ENCODE measurements around the gene KDM3B. TPM values are rescaled to one million over a fixed set of nuclear protein-coding genes. Genes with fewer than 3 reads are reported as not detected.
A peak's percentile ranks its signal among the peaks of the same experiment; 100 is the strongest.
"Not testable (repeated sequence)": the region's sequence is repeated elsewhere in the genome, so short reads cannot be mapped to it uniquely, and the experiment has no call there.

Gene KDM3B
- total RNA-seq, 1 donor from 2014 or later = 36.9 TPM

DNA sequence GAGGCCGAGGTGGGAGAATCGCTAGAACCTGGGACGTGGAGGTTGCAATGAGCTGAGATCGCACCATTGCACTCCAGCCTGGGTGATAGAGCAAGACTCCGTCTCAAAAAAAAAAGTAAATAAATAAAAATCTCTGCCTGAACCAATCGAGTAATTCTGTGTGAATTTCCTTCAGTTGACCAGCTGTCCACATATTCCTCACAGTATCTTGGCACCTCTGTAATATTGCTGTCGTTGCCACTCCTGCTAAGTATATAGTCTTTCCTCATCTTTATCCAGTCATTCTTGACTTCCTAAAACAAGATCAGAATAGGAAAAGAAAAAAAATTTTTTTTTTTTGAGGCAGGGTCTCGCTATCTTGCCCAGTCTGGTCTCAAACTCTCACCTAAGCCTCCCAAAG, 29.9 kb downstream of the KDM3B start:
- intact Hi-C loops (cut with DNase I) = no loop called here
- ATAC-seq (ENCODE audit: poor library complexity) (no peak), DNase-seq (no peak)

DNA sequence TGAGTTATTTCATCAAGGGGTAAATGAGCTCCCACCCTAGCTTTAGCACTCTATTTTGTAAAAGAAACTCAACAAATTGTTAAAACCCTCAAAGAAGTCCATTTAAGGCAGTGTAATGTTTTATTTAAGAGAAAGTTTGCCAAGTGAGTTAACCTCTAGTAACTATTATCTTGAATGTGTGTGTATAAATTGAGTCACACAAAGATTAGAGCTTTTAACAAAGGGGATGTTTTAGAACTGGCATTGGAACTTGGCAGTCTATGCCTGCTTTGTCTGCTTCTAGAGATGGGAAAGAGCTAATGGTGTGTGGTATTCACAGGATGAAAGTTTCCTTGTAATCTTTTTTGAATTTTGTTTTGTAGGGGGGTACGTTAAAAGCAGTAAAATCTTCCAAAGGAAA, 33.2 kb downstream of the KDM3B start:
- no peak for ATAC-seq (ENCODE audit: poor library complexity)
- intact Hi-C loops (cut with DNase I) = no loop called here
- DNase-seq = no peak

DNA sequence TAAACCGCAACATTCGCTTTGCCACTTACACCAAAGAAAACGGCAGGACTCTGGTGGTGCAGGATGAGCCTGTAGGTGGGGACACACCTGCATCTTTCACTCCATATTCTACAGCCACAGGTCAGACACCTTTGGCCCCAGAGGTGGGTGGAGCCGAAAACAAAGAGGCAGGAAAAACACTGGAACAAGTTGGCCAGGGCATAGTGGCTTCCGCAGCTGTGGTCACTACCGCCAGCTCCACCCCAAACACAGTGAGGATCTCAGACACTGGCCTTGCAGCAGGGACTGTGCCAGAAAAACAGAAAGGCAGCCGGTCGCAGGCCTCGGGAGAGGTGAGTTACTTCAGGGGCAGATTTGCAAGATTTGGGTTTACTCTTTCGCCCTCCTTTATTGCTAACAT, 33.8 kb downstream of the KDM3B start:
- intact Hi-C loops (cut with DNase I) = no loop called here
- ATAC-seq (ENCODE audit: poor library complexity) (no peak), DNase-seq (no peak)

DNA sequence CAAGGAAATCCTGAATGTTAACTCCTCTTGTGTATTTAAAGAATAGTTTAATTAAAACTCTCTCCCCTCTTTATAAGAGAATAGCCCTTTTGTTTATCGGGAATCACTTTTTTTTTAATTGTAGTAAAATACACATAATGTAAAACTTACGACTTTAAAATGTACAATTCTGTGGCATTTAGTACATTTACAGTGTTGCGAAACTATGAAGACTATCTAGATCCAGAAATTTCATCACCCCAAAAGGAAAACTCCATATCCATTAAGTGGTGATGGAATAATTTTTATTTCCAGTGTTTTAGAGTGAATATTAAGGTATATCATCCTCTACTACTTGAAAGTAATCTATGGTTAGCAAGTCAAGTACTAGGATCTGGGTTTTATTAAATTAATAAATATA, 36.8 kb downstream of the KDM3B start:
- ATAC-seq (ENCODE audit: poor library complexity) (no peak), DNase-seq (no peak)
- intact Hi-C loops (cut with DNase I) = no loop called here

DNA sequence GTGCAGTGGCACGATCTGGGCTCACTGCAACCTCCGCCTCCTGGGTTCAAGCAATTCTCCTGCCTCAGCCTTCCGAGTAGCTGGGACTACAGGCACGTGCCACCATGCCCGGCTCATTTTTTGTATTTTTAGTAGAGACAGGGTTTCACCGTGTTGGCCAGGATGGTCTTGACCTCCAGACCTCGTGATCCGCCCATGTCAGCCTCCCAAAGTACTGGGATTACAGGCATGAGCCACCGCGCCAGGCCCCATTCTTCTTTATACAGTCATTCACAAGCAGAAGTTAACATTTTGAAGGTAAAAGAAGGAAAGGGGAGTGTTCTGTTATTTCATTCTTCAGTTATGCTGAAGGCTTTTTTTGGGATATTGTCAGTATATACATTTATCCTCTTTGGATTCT, 37.4 kb downstream of the KDM3B start:
- ATAC-seq (ENCODE audit: poor library complexity); DNase-seq; intact Hi-C loops (cut with DNase I): not testable (repeated sequence)

DNA sequence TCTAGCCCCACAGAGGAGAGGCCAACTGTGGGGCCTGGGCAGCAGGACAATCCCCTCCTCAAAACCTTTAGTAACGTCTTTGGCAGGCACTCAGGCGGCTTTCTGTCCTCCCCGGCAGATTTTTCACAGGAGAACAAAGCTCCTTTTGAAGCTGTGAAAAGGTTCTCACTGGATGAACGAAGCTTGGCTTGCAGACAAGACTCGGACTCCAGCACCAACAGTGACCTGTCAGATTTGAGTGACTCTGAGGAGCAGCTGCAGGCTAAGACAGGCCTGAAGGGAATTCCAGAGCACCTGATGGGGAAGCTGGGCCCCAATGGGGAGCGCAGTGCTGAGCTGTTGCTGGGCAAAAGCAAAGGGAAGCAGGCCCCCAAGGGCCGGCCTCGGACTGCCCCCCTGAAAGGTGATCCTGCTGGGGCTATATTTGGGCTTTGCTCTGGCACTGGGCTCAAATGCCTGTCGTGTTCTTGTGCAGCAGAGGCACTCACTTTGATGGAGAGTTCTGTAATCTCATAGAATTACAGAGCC, 39.4 kb downstream of the KDM3B start:
- DNase-seq = peak; percentile 70
- peak; percentile 94 for ATAC-seq (ENCODE audit: poor library complexity)
- intact Hi-C loops (cut with DNase I) = no loop called here

DNA sequence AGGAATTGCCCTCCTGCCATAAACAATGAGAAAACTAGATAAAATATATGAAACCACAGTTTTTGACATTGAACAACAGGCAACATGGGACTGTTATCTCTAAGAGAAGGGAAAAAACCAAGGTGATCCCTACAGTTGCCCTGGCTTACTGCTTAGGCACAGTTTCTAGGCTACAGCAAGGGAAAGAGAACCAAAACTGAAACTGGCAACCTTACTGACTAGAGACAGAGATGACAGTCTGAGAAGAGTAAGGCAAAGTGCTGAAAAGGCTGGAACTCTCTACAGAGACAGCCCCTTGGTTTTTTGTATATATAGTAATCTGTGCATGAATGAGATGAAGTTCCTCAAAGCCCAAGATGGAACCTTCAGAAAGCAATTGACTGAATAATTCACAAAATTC, 50.2 kb downstream of the KDM3B start:
- intact Hi-C loops (cut with DNase I) = no loop called here
- DNase-seq (no peak), ATAC-seq (ENCODE audit: poor library complexity) (no peak)

DNA sequence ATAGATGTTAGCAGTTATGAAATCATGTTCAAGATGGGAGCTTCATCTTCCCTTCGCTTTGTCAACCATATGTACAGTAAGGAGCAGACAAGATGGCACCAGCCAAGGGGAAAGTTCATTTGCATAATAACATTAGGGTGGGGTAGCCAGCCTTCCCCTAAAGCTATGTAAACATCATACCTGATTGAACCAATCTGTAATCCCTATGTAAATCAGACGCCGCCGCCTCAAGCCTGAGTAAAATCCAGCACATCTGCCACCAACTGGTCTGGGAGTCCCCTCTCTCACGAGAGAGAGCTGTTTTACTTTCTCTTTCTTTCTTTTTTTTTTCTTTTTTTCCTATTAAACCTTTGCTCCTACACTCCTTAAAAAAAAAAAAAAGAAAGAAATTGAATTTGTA, 55.5 kb downstream of the KDM3B start:
- intact Hi-C loops (cut with DNase I) = no loop called here
- no peak for DNase-seq
- no peak for ATAC-seq (ENCODE audit: poor library complexity)

DNA sequence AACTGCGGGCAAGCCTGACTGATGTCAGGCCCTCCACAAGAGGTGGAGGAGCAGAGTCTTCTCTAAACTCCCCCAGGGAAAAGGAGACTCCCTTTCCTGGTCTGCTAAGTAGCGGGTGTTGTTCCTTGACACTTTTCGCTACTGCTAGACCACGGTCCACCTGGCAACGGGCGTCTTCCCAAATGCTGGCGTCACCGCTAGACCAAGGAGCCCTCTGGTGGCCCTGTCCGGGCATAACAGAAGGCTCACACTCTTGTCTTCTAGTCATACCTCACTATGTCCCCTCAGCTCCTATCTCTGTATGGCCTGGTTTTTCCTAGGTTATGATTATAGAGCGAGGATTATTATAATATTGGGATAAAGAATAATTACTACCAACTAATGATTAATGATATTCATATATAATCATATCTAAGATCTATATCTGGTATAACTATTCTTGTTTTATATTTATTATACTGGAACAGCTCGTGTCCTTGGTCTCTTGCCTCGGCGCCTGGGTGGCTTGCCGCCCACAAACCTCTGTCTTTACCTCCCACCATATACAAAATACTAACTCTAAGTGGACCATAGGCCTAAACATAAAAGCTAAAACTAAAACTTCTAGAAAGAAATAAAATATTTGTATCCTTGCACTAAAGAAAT, 58.6 kb downstream of the KDM3B start:
- ATAC-seq (ENCODE audit: poor library complexity); intact Hi-C loops (cut with DNase I): not testable (repeated sequence)
- peak; percentile 76 for DNase-seq

DNA sequence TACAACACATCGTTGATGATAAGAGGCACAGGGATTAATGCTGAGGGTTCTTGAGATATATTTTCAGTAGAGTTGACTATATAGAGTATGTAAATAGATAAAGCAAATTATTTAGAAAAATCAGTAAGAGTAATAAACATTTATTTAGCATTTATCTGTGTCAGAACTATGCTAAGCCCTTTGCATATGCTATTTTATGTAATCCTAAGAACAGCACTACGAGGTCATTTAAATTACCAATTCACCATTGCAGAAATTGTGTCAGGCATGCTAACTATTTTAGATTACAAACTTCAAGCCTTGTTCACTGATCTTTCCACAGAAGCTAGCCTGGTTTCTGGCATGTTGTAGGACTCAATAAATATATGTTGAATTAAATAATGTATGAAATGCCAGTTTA, 66.0 kb downstream of the KDM3B start:
- intact Hi-C loops (cut with DNase I) = no loop called here
- DNase-seq (no peak), ATAC-seq (ENCODE audit: poor library complexity) (no peak)

DNA sequence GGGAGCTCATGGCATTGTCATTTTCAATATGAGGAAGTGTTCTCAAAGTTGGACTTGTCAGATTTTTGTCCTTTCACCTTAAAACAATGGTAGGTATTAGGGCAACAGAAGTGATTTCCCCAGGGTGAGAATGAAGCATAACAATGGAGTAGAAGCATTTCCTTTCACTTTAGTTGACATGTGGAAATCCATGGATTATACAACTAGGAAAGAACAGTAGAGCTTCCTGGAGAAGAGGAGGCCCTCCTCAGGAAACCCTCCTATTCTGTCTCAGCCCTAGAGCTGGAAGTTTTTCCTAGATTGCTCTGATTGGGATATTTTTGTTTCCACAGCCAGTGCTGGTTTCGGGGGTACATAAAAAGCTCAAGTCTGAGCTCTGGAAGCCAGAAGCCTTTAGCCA, 72.6 kb downstream of the KDM3B start:
- no peak for ATAC-seq (ENCODE audit: poor library complexity)
- DNase-seq = no peak
- intact Hi-C loops (cut with DNase I) = no loop called here

DNA sequence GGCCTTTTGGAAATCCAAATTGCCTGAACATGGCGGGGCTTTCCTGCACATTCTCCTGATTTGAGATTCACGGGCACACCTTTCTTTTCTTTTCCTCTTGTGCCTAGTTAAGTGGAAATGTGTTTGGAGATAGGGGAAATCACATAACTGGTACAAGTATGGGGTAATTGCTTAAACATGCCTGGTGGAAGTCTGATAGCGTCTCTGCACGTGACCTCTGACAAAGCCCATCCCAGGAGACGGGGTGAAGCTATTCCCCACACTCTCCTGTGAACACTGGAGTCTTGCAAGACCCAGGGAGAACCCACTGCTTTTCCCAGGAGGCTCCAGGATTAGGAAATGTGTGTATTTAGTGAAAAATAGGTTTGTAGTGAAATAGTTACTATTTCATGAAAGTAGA, 83.5 kb downstream of the KDM3B start:
- no peak for ATAC-seq (ENCODE audit: poor library complexity)
- intact Hi-C loops (cut with DNase I) = no loop called here

DNA sequence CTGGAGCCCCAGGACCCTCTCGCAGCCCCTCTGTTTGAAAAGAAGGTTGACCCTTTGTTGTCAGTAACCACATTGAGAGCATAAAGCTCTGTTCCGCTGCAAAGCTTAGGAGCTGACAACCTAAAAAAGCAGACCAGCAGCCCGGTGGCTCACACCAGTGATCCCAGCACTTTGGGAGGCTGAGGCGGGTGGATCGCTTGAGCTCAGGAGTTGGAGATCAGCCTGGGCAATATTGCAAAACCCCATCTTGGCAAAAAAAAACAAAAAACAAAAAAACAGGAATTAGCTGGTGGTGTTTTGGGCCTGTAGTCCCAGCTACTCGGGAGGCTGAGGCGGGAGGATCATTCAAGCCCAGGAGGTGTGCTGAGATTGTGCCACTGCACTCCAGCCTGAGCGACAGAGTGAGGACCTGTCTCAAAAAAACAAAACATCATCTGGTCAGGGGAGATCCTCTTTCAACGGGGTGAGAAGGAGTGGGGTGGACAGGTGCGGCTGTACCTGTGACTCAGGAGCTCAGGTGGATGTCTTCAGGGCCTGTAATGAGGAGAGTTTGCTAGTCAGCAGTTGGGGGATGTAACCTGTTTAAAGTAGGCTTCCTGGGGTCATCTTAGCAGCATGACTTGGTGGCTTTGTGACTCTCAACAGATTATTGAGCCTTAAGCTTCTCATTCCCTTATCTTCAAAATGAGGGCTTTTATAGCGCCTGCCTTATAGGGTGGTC, 85.7 kb downstream of the KDM3B start:
- intact Hi-C loops (cut with DNase I) = no loop called here
- ATAC-seq (ENCODE audit: poor library complexity) (peak; percentile 5), DNase-seq (no peak)

More for the DNA sequence above, 83.5 kb downstream of the KDM3B start:
- no peak for DNase-seq

DNA sequence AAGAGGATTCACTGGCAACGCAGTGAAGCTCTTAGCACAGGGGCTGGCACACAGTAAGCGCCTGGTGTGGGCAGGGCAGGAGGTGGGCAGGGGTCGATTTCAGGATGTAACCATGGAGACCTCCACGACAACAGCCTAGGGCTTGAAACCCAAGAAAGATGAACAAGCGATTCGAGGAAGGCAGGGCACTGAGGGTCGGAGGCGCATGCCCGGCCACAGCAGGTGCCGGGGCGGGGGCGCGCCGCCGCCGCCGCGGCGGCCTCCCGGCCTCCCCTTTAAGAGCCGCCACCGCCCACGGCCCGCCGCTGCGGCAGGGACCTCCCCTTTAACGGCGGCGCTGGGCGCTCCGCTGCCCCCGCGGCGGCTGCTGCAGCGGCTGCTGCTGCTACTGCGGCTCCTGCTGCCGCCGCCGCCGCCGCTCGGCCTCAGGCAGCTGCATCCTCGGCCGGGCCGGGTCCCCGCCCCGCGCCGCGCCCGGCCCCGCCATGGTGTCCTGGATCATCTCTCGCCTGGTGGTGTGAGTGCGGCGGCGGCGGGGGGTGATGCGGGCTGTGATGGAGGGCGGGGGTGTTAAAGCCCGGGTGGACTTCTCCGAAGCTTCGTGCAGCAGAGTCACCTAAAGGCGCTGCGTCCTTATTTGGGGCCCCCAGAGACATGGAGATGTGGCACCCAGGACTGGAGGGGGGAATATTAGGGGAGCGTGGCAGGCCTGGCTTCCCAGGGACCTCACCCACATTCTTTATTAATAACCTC, 86.4 kb downstream of the KDM3B start, which contains the start of gene REEP2:
TSS of gene REEP2 (plus strand) at position 334 of the 753 bp plus-strand sequence. CDS start at position 486, 152 bp downstream.
- ATAC-seq (ENCODE audit: poor library complexity) (peak; percentile 71), DNase-seq (no peak)
- intact Hi-C loops (cut with DNase I) = no loop called here

DNA sequence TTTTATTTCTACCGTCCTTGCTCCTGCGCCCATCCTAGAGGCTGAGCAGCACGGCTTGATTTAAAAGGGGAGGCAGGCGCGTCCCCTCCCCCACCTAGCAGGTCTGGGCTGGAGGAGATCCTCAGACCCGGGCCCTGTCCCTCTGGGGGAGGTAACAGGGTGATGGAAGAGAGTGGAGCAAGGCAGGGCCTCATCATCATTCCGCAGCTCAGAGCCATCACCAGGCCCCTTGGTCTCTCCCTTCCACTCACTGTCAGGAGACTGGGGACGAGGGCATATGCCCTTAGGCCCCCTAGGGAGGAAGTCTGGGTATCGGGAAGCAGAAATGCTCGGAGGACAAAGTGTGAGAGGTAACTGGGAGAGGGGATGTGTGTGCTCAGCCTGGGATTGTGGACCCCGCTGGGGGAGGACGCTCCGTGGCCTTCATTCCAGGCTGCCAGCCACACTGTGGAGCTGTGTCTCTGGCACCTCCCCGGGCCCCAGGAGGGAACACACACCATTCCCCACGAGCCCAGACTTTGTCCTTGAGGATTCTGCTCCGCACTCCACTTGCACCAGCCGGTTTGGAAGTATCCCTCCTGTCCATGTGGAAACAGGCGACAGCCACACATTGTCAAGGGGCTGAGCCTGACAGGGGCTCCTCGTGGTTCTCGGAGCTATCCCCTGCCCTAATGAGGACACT, 87.1 kb downstream of the KDM3B start:
- no peak for DNase-seq

DNA sequence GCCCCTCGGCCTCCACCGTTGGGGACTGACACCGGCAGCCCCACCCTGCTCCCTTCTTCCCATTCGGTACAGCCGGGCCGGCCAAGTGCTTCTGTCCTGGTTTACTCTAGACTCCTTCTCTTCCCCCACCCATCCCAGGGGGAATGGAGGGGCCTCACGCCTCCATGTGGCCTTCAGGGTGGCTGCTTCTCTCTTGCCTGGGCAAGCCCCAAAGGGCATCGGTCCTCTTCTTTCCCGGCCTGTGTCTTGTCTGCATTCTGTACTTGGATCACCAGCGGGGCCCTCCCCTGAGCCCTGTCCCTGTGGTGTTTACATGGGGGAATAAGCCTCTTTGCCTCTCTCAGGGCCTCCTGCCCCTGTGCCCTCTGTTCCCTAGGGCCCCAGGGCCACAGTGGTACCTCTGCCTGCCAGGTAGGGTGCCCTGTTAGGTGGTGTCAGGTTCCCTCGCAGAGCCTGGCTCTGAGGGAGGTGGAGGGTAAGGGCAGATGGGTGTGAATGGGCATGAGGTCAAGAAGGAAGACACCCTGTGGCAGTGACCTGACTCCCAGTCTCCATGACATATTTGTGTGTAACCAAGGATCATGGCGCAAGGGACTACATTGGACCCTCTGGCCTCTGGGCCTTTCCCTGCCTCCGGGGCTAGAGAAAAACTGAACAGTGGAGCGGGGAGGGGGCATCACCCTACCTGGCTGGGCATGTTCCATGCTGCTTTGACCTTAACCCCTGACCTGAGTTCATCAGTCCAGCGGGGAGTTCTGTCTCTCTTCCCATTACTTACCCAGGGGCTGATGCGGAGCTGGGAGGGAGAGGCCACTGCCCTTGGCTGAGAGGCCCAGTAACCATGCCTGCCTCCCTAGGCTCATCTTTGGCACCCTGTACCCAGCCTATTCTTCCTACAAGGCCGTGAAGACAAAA, 87.9 kb downstream of the KDM3B start:
- intact Hi-C loops (cut with DNase I) = no loop called here
- no peak for DNase-seq
- ATAC-seq (ENCODE audit: poor library complexity) = no peak

More for the DNA sequence above, 87.1 kb downstream of the KDM3B start:
- intact Hi-C loops (cut with DNase I) = no loop called here
- ATAC-seq (ENCODE audit: poor library complexity) = peak; percentile 12

DNA sequence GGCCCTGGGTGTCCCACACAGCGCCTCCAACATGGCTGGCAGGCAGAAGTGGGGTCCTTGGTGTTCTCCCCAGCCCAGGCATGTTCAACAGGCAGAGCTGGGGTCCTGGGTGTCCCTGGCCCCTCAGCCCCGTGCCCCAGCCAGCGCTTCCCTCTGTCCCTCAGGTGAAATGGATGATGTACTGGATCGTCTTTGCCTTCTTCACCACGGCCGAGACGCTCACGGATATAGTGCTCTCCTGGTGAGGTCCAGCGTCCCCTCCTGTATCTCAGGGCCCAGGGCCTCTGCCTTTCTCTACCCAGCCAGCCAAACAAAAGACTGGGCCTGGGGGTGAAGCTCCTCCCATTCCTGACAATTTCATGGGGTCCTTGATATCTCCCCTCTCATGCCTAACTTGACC, 88.7 kb downstream of the KDM3B start:
- intact Hi-C loops (cut with DNase I) = no loop called here
- DNase-seq = no peak

More for the DNA sequence above, 88.7 kb downstream of the KDM3B start:
- no peak for ATAC-seq (ENCODE audit: poor library complexity)

Measured in Right ventricle myocardium superior (tissue), 1 donor.